Mucosa of descending colon (tissue), 3 donors: ENCODE measurements around the gene GNAQ. TPM values are rescaled to one million over a fixed set of nuclear protein-coding genes. Genes with fewer than 3 reads are reported as not detected.

Experiments
- ATAC-seq: fragments of 200-7000 bp; cut with Tn5 transposase; one replicate; pipeline ENCODE4 v1.9.1; 2020; ENCODE audit warnings: mild to moderate bottlenecking, moderate library complexity
- DNase-seq, 3 donors: peaks; one replicate each; pipeline ENCODE4 v3.0.0-alpha.2; 2020
- H3K36me3 ChIP-seq: fragments of 200-600 bp; one replicate; pipeline ENCODE4 v1.8.0; 2021; ENCODE audit warnings: low read depth, mild to moderate bottlenecking
- H3K4me1 ChIP-seq: fragments of 200-600 bp; one replicate; pipeline ENCODE4 v1.8.0; 2021; ENCODE audit warnings: low read depth, mild to moderate bottlenecking
- H3K4me3 ChIP-seq: fragments of 200-600 bp; one replicate; pipeline ENCODE4 v1.8.0; 2021; ENCODE audit warnings: mild to moderate bottlenecking
- H3K9me3 ChIP-seq: fragments of 200-600 bp; one replicate; pipeline ENCODE4 v1.8.0; 2021; ENCODE audit warnings: mild to moderate bottlenecking
- CTCF ChIP-seq: fragments of 200-600 bp; IDR thresholded peaks from one replicate; pipeline ENCODE4 v1.8.0; 2022; ENCODE audit warnings: antibody characterized with exemption, mild to moderate bottlenecking
- intact Hi-C, 2 donors: fragments of 100-400 bp; cut with DNase I in 1 of 2; cut with micrococcal nuclease in 1 of 2; formaldehyde crosslinking; loops; one replicate each; pipeline versions ENCODE4 v1.11.0 to v1.11.1; 2022; cut with DNase I, micrococcal nuclease
- total RNA-seq, 3 donors: library from RNA; stranded (reverse); fragmentation: NEBNext Ultra II Directional in 2 of 3; extraction: Animal tissue kit (Norgen Biotek cat#: 25700) in 2 of 3; gene quantifications; one replicate each; pipeline versions ENCODE4 v1.2.1 to v1.2.4, GENCODE V29; 2021 to 2023
- donor health status: DM: no; HTN: no; CAD: no; lungs with moderate emphysema.
- donor health status: DM: no; HTN: no; CAD: no.
- donor health status: DM: no; HTN: yes; CAD: no.

The GNAQ gene
- total RNA-seq, 3 donors from 2014 or later: 95.9 to 115 (median 104) TPM

- DNase-seq (no peak), ATAC-seq (no peak)
- TF ChIP-seq CTCF: no peak
- no peaks in the 10 kb centered on the region for H3K36me3 ChIP-seq
- H3K4me3 ChIP-seq: no peak overlapping the region
- intact Hi-C loops: no loop called here
- peaks cover 5% of the 10 kb centered on the region for H3K4me1 ChIP-seq
- H3K9me3 ChIP-seq: no peaks in the 10 kb centered on the region
Observed at GRCh38 chr9:77817590-77818311, 213.9 kb downstream of the GNAQ start.

- no peak overlapping the region for H3K4me3 ChIP-seq
- intact Hi-C loops: no loop called here
- peaks cover 5% of the 10 kb centered on the region for H3K4me1 ChIP-seq
- no peaks in the 10 kb centered on the region for H3K9me3 ChIP-seq
- H3K36me3 ChIP-seq: no peaks in the 10 kb centered on the region
- no peak for TF ChIP-seq CTCF
- ATAC-seq (no peak), DNase-seq (no peak)
Observed at GRCh38 chr9:77816641-77817341, 214.8 kb downstream of the GNAQ start.

GRCh38 chr9:77815260-77815659 lies 216.4 kb downstream of the GNAQ start:
- H3K4me1 ChIP-seq: peaks cover 3% of the 10 kb centered on the region
- DNase-seq: no peak
- TF ChIP-seq CTCF: no peak
- intact Hi-C loops: no loop called here
- H3K9me3 ChIP-seq: no peaks in the 10 kb centered on the region
- H3K4me3 ChIP-seq: no peak overlapping the region
- peak; percentile 70 for ATAC-seq
- H3K36me3 ChIP-seq: no peaks in the 10 kb centered on the region

GRCh38 chr9:77811832-77812231 lies 219.8 kb downstream of the GNAQ start:
- Histone ChIP-seq H3K9me3 (no peaks in the 10 kb centered on the region), H3K4me1 (peaks cover 14% of the 10 kb centered on the region), H3K4me3 (no peak overlapping the region), H3K36me3 (no peaks in the 10 kb centered on the region)
- intact Hi-C loops: no loop called here
- no peak for DNase-seq
- TF ChIP-seq CTCF: no peak
- no peak for ATAC-seq

GRCh38 chr9:77810637-77811119 lies 220.9 kb downstream of the GNAQ start:
- ATAC-seq (peak; percentile 71), DNase-seq (no peak)
- H3K36me3 ChIP-seq: no peaks in the 10 kb centered on the region
- H3K4me1 ChIP-seq: peaks cover 14% of the 10 kb centered on the region
- H3K9me3 ChIP-seq: no peaks in the 10 kb centered on the region
- H3K4me3 ChIP-seq: no peak overlapping the region
- intact Hi-C loops: no loop called here
- TF ChIP-seq CTCF: no peak
